Stomach (tissue), 9 donors: Measurements from ENCODE around the gene KRT7. TPM values are rescaled to one million over a fixed set of nuclear protein-coding genes. Genes with fewer than 3 reads are reported as not detected.

Experiments
- DNase-seq, 2 donors: peaks; one replicate each; pipeline versions ENCODE4 v3.0.0 to v3.0.0-alpha.2; 2013 to 2019
- H3K27ac ChIP-seq, 5 donors: fragments of 200-600 bp in 4 of 5; sonication (generic) in 4 of 5; one replicate each; pipeline ENCODE4 v1.5.1; 2013 to 2019; ENCODE audit warnings: mild to moderate bottlenecking in 1 of 5, moderate library complexity in 1 of 5
- H3K27me3 ChIP-seq, 3 donors: fragments of 200-600 bp; sonication (generic); one replicate each; pipeline ENCODE4 v1.5.1; 2017 to 2019; ENCODE audit warnings: mixed run types in 1 of 3
- H3K36me3 ChIP-seq, 4 donors: fragments of 200-600 bp; sonication (generic); 1 replicate in 3 of 4; 2 replicates in 1 of 4; pipeline ENCODE4 v1.5.1; 2016 to 2019
- H3K4me1 ChIP-seq, 4 donors: fragments of 200-600 bp; sonication (generic); one replicate each; pipeline ENCODE4 v1.5.1; 2016 to 2019
- H3K4me3 ChIP-seq, 4 donors: fragments of 200-600 bp; sonication (generic) in 3 of 4; one replicate each; pipeline ENCODE4 v1.5.1; 2016 to 2019; ENCODE audit warnings: mild to moderate bottlenecking in 1 of 4
- H3K9me3 ChIP-seq, 4 donors: fragments of 200-600 bp; sonication (generic); one replicate each; pipeline ENCODE4 v1.5.1; 2016 to 2019
- CTCF ChIP-seq, 7 experiments: fragments of 450-650 bp in 4 of 7; fragments of 200-600 bp in 3 of 7; sonication (generic) in 3 of 7; IDR thresholded peaks; one replicate each; pipeline ENCODE4 v1.5.1; 2016 to 2019; ENCODE audit warnings: antibody characterized with exemption in 7 of 7, control low read depth in 2 of 7, mild to moderate bottlenecking in 1 of 7
- EP300 ChIP-seq: sonication (generic); formaldehyde crosslinking; IDR thresholded peaks from one replicate; pipeline ENCODE4 v1.6.1; 2017; ENCODE audit warnings: antibody characterized with exemption
- POLR2A ChIP-seq, 4 donors: fragments of 450-650 bp; IDR thresholded peaks; one replicate each; pipeline ENCODE4 v1.6.1; 2016; ENCODE audit warnings: antibody characterized with exemption in 4 of 4, control low read depth in 2 of 4, mild to moderate bottlenecking in 1 of 4, moderate library complexity in 1 of 4
- POLR2AphosphoS5 ChIP-seq, 3 donors: sonication (generic); formaldehyde crosslinking; IDR thresholded peaks; one replicate each; pipeline ENCODE4 v1.6.1; 2016; ENCODE audit warnings: antibody characterized with exemption in 3 of 3
- WGBS, 5 donors: extraction: QIAGEN DNeasy Blood & Tissue Kit in 3 of 5; methylation state at CpG; one replicate each; pipeline versions ENCODE4 v1.1.5 to v1.1.7; 2013 to 2018; 5-methylcytosine and 5-hydroxymethylcytosine counted together
- intact Hi-C: fragments of 100-400 bp; cut with DNase I; formaldehyde crosslinking; loops from one replicate; pipeline ENCODE4 v1.15.1; 2023; ENCODE audit warnings: low total_unique reads
- polyA plus RNA-seq, 3 donors: library from polyadenylated mRNA; stranded (reverse); fragments of 200-250 nt; gene quantifications; one replicate each; pipeline ENCODE4 v1.2.3, GENCODE V29; 2013
- total RNA-seq, 5 donors: library from RNA; depleted of rRNA; stranded (reverse); fragments of >200 nt; gene quantifications; one replicate each; pipeline versions ENCODE4 v1.1.0 to v1.2.3, GENCODE V29; 2014 to 2016
- donor health status: healthy with polysubstance abuse.
- donor health status: Bipolar disorder and iron deficiency.
- donor health status: healthy.

KRT7 gene
- total and polyA plus RNA-seq, 8 donors = 6.4 to 214 (median 117) TPM; not detected in 2

GRCh38 chr12:52267266-52267665 is 34.2 kb downstream of the KRT7 start:
- no peak overlapping the region for H3K4me3 ChIP-seq
- 98 to 100% (median 100%) methylated on average over 1 to 3 of the region's 3 CpGs for WGBS, 5 donors

GRCh38 chr12:52267699-52268098 is 34.7 kb downstream of the KRT7 start:
- peaks cover 0 to 19% (median 0%) of the 10 kb centered on the region in 3 donors for H3K27me3 ChIP-seq
- H3K9me3 ChIP-seq = no peaks in the 10 kb centered on the region
- intact Hi-C loops = no loop called here
- TF ChIP-seq CTCF (IDR thresholded peaks at IDR 0.05) (no peak), POLR2AphosphoS5 (IDR thresholded peaks at IDR 0.05) (no peak), POLR2A (IDR thresholded peaks at IDR 0.05) (no peak), EP300 (no peak)
- 78 to 87% (median 87%) methylated on average over 3 of the region's 3 CpGs for WGBS, 5 donors
- no peaks in the 10 kb centered on the region for H3K36me3 ChIP-seq
- no peak overlapping the region for H3K27ac ChIP-seq
- H3K4me1 ChIP-seq = no peaks in the 10 kb centered on the region
- DNase-seq = no peak
- H3K4me3 ChIP-seq = no peak overlapping the region

More at GRCh38 chr12:52267266-52267665, 34.2 kb downstream of the KRT7 start:
- intact Hi-C loops = no loop called here
- no peaks in the 10 kb centered on the region for H3K36me3 ChIP-seq
- DNase-seq = no peak
- no peaks in the 10 kb centered on the region for H3K4me1 ChIP-seq
- TF ChIP-seq POLR2A (IDR thresholded peaks at IDR 0.05) (no peak), POLR2AphosphoS5 (IDR thresholded peaks at IDR 0.05) (no peak)
- no peak overlapping the region for H3K27ac ChIP-seq
- no peaks in the 10 kb centered on the region for H3K9me3 ChIP-seq
- peaks cover 0 to 23% (median 0%) of the 10 kb centered on the region in 3 donors for H3K27me3 ChIP-seq

- H3K27ac ChIP-seq = no peak overlapping the region
- no peak for TF ChIP-seq CTCF (IDR thresholded peaks at IDR 0.05)
- no peak for TF ChIP-seq POLR2A (IDR thresholded peaks at IDR 0.05)
- no peak for TF ChIP-seq POLR2AphosphoS5 (IDR thresholded peaks at IDR 0.05)
- TF ChIP-seq EP300 = no peak
Observed at GRCh38 chr12:52268212-52268611, 35.2 kb downstream of the KRT7 start.

GRCh38 chr12:52270541-52271070 is 37.6 kb downstream of the KRT7 start:
- DNase-seq = no peak
- no peak for TF ChIP-seq EP300
- no peak for TF ChIP-seq CTCF (IDR thresholded peaks at IDR 0.05)
- no peak for TF ChIP-seq POLR2A (IDR thresholded peaks at IDR 0.05)
- no peak for TF ChIP-seq POLR2AphosphoS5 (IDR thresholded peaks at IDR 0.05)
- Histone ChIP-seq H3K9me3 (no peaks in the 10 kb centered on the region), H3K27me3 (peaks cover 0 to 12% (median 0%) of the 10 kb centered on the region in 3 donors), H3K36me3 (no peaks in the 10 kb centered on the region), H3K4me1 (no peaks in the 10 kb centered on the region), H3K27ac (no peak overlapping the region), H3K4me3 (no peak overlapping the region)
- intact Hi-C loops = no loop called here
- 75 to 86% (median 80%) methylated on average over 5 to 6 of the region's 6 CpGs for WGBS, 5 donors

More at GRCh38 chr12:52268212-52268611, 35.2 kb downstream of the KRT7 start:
- 77 to 84% (median 80%) methylated on average over 2 of the region's 2 CpGs for WGBS, 5 donors
- H3K9me3 ChIP-seq = no peaks in the 10 kb centered on the region
- H3K4me3 ChIP-seq = no peak overlapping the region
- H3K36me3 ChIP-seq = no peaks in the 10 kb centered on the region
- intact Hi-C loops = no loop called here
- DNase-seq = no peak
- H3K4me1 ChIP-seq = no peaks in the 10 kb centered on the region
- peaks cover 0 to 17% (median 0%) of the 10 kb centered on the region in 3 donors for H3K27me3 ChIP-seq

- intact Hi-C loops = no loop called here
- no peaks in the 10 kb centered on the region for H3K4me1 ChIP-seq
- H3K27ac ChIP-seq = no peak overlapping the region
- TF ChIP-seq EP300 = no peak
- TF ChIP-seq CTCF (IDR thresholded peaks at IDR 0.05) = no peak
- no peak for TF ChIP-seq POLR2AphosphoS5 (IDR thresholded peaks at IDR 0.05)
- TF ChIP-seq POLR2A (IDR thresholded peaks at IDR 0.05) = no peak
- DNase-seq = no peak
- H3K9me3 ChIP-seq = no peaks in the 10 kb centered on the region
- 59 to 83% (median 72%) methylated on average over 1 of the region's 1 CpG for WGBS, 5 donors
- peaks cover 0 to 17% (median 0%) of the 10 kb centered on the region in 3 donors for H3K27me3 ChIP-seq
- H3K4me3 ChIP-seq = no peak overlapping the region
- H3K36me3 ChIP-seq = no peaks in the 10 kb centered on the region
Observed at GRCh38 chr12:52271158-52271557, 38.1 kb downstream of the KRT7 start.
